Mesenteric fat pad (tissue), 1 donor: ENCODE data around the gene DBX1. TPM values are rescaled to one million over a fixed set of nuclear protein-coding genes. Genes with fewer than 3 reads are reported as not detected.
"Not testable (repeated sequence)": the region's sequence is repeated elsewhere in the genome, so short reads cannot be mapped to it uniquely, and the experiment has no call there.

Source experiments
- DNase-seq: peaks from one replicate; pipeline ENCODE4 v3.0.0-alpha.2; 2020; ENCODE audit warnings: low spot score
- total RNA-seq: library from RNA; stranded (reverse); fragmentation: NEBNext Ultra II Directional; extraction: Animal tissue kit (Norgen Biotek cat#: 25700); gene quantifications from one replicate; pipeline ENCODE4 v1.2.1, GENCODE V29; 2021
- donor health status: DM: yes; HTN: yes; CAD: no.

Gene DBX1
- total RNA-seq, 1 donor from 2014 or later = not detected

DNA sequence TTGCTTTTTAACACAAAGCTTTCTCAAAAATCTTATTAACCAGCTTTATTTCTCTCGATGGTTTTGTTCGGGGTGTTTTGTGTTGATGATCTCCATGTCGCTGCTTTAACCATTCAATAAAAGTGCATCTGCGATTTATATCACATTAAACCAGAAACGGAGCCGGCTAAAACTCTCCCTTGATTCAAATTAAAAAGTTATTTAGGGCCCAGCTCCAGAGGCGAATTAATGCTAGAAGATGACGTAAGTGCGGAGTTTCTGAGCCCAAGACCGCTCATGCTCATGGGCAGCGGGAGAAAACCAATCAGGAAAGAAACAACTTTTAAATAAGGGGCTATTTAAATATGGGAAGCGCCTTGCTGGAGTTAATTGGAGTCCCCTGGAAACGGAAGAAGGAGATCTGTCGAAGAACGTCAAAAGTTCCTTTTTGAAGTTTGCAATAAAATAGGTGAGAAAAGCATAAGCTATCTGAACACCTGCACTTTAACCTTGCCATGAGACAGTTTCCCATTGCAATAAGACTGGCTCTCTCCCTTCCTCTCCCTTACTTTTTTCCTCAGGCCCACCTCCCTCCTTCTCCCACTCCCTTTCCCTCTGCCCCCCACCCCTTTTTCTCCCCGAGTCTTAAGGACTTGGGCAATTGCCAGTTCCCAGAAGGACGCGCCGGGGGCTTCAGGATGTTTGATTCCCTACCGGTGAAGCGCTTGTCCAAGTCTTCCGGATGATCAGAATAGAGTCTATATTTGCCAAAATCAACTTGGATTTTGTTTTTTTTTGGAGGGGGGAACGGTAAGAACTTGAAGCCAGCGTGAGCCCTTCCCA is 1.9 kb upstream of the DBX1 start:
- DNase-seq = no peak

DNA sequence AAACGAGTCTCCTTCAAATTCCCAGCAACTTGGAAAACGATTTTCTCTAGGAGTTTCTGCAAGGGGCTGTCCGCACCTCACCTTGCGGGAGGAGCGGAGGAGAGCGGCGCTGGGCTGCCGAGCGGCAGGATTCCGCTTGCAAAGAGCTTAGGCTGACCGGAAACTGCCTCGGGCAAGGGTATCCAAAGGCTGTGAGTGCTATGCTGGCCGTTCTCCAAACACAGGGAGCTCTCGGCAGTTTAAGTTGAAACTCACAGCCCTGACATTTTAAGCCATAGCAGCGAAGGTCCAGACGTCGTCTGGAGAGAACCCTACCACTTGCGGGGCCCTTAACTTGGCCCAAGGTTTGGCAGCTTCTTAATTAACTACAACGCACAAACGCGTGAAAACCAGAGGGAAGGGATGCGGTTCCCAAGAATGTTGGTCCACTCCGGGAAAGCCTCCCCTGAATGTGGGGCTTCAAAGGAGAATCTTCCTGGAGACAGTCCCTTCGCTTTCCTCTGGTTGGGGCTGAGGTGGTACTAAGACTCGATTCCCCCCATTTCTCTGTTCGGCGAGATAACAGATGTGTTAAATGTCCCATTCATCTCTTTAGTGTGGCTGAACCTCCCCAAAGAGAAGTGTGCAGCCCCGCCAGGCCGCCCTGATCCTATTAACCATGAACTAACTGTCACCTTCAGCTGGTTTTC is 1.1 kb upstream of the DBX1 start:
- DNase-seq = no peak

DNA sequence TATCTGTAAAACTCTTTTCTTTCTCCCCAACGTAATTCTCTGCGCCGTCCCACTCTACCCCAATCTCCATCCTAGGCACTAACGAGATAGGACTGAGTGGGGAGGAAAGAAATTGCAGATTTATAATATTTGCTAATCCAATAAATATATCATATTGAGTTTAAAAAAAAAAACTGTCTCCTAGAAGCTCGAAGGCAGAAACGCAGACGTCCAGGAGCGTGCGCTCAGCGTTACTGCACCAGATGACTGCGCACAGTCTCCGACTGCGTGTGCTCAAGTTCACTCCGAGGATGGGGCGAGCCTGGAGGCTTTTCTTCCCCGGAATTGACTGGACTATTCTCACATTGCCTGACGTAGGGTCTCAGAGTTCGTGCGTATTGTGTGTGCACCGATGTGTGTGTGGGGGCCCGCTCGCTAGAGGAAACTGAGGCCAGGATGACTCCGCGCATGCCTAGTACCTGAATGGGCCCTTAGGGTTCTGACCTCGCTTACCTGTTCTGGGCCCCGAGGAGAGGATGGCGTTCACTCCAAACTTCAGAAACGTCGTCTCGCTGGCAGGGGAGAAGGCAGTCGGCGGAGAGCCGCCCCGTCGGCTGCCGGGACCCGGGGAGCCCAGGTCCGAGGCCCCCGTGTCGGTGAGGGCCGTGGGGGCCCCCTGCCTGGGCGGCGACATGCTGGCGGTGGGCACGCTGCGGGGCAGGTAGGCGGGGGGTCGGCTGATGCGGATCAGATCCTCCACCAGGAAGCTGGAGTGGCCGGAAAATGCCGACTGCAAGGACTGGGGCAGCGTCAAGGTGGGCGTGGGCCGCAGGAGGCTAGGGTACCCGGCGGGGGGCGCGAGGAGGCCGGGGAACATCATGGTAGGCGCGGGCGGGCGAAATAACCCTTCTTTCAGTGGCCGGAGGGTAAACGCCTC is 551 bp downstream of the DBX1 start:
- DNase-seq = no peak

DNA sequence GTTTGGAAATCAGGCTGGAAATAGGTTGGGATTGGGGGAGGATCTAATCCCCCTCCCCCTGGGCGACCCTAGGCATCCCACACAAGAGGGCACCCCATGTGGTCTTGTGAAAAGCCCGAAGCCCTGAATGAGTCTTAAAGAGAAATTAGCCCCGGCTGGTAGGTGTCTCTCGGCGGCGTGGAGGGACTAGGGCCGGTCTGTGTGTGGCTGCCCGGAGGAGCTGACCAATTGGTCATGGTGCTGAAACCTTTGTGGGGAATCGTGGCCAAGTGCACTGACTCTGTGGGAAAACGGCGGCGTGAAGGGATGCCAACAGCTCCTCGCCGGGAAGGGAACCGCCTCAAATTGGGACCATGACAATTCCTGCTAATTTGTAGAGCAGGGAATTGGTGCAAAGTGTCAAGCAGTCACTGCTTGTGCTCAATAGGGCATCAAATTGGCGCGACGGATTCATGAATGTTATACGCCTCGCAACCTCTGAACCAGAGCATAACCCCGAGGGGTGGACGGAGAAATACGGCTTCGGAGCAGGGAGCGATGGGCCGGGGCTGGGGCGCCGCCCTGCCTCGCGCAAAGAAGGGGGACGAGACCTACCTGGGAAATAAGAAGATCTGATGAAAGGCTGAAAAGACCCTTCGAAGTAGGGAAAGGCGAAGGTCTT is 1.5 kb downstream of the DBX1 start:
- no peak for DNase-seq

DNA sequence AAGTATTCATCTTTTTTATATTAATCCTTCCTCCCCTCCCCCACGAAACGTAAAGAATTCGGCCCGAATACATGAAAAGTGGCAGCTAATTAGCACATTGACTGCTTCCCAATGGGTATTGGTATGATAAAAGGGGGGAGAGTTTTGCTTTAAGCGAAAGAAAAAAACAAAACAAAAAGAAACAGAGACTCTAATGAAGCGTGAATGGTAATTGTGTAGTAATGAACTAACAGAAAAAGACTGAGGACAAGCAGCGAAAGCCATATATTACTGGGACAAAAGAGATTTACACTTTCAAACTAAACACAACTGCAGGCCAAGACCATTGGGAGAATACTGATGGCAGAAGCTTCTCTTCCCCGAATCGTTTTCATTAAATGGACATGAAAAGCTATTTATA is 2.5 kb downstream of the DBX1 start:
- no peak for DNase-seq

DNA sequence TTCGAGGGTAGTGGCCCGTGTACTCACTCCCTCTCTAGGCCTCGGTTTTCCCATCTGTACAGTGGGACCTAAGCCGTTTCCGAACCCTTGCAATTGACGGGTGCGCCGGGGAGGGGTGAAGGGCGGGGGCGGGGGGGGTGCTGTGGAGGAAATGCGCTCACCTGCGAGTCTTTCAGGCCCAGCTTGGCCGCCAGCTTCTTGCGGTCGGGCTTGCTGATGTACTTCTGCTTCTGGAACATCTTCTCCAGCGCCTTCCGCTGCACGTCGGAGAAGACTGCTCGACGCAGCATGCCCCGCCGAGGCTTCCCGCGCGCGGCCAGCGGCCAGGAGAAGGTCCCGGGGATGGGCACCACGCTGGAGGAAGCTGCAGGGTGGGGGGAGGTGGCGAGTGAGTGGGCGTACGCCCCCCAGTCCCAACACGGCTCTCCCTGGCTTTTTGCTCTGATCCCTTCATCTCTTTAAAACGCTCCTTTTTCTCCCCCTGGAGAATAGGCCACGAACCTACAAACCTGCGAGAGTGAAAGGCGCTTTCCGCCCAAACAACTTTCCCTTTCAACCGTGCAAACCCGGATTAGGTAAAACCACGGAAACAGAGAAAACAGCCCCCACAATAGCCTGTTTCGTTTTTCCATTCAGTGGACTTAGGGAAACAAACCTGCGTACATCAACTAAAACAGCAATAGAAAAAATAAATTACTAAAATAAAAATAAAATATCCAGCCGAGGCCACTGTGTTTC is 3.2 kb downstream of the DBX1 start:
- DNase-seq = no peak

DNA sequence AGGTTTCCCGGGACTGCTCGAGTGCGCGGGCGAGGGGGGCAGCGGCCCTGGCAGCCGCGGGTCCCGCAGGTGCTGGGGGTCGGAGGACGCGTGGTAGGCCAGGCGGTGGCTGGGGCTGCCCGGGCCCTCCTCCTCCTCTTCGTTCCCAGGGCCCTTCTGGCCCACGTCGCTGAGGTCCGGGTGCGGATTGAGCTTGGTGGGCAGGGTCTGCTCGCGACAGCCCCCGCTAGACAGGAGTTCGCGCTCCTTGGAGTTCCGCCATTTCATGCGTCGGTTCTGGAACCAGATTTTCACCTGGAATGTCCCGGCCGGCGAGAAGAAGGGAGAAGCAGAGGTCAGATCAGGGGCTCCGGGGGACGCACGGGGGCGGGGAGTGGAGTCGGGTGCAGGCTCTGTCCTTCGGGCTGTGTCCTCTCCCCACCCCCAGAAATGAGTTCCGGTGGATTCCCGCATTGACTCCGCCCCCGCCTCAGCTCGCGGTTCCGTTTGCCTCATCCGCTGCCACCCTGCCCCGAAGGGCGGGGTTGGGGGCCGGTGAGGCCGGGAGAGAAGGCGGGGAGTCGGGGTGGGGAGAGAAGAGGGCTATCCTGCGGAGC is 3.9 kb downstream of the DBX1 start:
- no peak for DNase-seq

DNA sequence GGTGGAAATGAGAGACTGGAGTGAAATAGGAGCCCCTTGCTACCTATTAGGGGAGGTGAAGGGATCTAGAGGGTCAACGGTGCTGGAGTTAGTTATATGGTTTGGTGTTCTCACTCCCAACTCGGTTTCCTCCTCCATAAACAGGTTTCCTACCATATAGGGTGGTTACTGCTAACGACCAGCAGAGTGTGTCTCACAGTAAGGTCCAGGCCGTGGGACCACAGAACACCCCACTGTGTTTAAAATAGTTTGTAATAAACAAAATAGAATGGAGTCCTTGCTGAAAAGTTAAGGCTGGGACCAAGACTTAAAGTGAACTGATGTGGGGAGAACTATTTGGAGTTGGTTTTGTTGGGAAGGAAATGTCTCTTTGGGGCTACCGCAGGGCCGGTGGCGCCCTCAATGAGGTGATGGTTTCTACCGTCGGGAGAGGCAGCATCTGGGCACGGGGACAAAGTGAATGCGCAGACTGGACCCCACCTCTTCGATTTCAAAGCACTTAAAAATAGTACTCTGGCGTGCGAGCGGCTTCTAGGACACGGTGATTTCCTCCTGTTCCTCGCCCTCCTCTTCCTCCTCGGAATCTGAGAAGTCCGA is 4.5 kb downstream of the DBX1 start:
- DNase-seq = no peak

DNA sequence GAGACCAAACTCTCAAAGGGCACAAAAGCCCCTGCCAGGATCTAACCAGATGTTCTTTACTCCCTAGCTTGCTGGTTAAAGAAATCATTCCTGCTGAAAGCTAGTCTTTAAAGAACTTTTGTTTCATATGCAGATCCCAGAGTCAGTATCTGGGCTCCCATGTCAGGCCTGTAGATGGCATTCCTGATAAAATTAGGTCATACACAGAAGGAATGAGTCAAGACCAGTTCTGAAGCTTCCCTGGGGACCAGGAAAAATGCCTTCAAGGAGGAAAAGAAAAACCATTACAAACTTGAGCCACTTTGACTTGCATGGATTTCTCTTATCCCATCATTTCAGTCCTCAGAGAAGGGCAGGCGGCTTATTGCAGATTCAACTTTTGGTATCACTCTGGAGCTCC is 5.9 kb downstream of the DBX1 start:
- DNase-seq = no peak

DNA sequence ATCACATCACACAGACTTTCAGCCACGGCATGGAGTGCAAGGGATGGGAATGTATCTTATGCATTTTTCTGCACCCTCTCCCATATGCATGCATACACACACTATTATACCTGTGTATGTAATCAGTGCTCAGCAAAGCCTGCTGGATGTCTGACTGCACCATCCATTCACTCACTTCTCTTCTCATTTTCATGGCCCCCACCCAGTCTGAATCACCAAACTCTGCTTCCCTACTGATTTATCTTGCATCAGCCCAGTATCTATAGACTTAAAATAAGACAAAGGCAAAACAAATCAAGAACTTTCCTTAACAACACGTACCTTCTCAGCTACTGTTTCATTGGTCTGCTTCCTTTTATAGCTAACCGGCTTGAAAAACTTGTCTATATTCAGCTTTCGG is 21.6 kb downstream of the DBX1 start:
- no peak for DNase-seq

DNA sequence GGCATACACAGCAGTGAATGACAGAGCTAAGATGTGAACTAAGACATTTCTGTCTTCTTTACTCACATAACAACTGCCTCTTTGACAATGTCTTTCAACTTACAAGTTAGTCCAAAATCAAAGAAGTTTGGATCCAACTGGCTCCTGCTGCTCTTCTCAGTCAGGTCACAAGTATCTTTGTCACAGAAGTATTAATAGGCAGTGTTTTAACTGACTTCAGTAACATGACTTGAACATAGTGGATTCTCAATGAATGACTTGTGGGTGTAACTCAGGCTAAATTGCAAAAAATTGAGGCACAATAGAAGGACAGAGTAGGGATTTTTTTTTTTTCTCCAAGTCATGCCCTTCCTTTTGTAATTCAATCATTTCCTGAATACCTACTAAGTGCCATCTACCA is 22.6 kb downstream of the DBX1 start:
- no peak for DNase-seq

DNA sequence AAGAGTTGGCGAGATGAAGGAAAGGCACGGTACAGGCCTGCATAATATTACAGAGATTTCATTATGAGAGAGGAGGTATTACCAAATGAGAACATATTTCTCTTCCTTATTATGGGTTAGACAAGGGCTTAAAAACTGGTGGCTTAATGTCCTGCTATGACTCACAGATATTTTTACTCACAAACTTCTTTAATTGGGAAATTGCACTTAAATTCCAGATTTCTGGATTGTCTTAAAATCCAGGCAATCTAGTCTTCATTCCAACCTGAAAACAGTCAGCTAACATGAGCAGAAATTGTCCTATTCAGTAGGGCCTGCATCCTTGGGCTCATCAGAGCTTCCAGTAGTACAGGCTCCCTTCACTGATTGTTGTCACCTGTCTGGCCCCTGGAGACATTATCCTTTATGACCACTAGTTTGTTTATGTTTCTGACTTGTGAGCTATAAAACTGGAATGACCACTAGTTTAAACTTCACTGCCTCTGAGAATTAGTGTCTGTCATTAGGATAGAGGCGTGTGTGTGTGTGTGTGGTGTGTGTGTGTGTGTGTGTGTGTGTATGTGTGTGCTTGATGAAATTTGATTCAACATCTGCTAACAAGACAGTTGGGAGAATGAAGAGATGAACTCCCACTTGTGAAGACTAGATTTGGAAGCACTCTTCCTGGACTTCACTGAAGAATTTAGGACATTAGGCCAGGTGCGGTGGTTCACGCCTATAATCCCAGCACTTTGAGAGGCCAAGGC is 25.1 kb downstream of the DBX1 start:
- DNase-seq = no peak

DNA sequence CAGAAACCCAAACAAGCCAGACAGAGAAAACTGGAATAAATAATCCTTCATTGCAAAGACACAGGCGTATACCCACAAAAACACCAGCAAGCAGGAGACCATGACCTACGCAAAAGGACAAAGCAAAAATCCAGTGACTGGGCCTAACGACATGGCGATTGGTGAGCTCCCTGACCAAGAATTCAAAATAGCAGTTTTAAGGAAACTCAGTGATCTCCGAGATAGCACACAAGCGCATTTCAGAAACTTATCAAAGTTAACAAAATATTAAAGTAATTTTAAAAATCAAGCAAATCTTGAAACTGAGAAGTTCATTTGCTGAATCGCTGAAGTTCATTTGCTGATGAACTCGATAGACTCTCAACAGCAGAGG is 27.6 kb downstream of the DBX1 start:
- no peak for DNase-seq

DNA sequence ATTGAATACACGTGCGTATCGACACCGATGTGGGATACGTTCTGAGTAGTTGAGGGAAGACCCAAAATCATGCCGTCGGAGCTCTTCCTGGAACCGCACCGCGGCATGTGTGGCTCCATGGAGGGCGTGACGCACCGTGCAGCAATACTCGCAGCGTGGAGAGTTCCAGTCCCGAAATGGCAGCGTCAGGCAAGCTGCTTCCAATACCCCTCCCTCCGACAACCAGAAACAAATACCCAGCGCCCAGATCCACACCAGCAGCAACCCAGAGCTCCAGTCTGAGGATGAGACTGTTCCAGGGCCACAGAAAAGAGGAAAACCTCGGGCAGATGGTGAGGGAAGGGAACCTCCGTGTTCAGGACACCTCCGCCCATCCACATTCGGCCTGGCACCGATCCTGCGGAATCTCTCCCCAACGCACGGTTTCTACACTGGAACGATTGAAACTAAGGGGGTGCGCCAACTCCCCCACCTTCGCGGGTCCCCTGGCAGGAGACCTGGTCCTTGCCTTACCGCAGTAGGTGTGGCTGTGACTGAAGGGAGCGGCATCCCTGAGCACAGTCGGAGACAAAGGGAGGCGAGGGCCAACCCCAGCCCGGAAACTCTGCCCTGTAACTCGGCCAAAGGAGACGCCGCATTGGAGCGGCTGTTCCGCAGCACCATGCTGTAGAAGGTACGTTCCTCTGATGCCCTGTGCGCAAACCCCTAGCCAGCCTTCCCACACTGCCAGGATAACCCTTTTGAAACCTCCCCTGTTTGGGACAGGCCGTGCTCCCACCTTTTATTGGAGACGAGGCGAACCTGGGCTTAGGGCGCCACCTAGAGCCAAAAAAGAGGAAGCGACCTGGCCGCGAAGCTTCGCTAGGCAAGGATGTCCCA is 28.2 kb downstream of the DBX1 start:
- DNase-seq = no peak

DNA sequence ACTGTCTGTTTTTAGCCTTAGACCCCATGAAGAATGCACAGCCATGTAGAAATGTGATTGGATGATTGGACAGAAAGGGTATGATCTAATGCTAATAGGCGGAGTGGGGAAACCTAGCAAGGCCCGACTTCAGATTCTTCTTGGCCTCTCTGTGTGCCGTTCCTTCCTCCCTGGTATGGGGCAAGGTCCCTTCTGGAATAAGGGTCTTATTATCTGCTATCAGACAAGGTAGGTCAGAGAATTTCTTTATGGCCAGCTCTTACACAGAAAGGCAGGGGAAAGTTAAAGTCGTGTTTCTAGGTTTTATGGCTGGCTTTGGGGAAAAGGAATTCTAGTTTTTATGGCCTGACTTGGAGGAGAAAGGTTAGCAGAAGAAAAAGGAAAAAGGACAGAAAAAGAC is 30.6 kb downstream of the DBX1 start:
- DNase-seq = no peak

DNA sequence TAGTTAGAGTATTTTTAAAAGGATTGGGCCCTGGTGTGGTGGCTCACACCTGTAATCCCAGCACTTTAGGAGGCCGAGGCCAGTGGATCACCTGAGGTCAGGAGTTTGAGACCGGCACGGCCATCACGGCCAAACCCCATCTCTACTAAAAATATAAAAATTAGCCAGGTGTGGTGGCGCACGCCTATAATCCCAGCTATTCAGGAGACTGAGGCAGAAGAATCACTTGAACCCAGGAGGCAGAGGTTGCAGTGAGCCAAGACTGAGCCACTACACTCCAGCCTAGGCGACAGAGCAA is 31.8 kb downstream of the DBX1 start:
- not testable (repeated sequence) for DNase-seq

DNA sequence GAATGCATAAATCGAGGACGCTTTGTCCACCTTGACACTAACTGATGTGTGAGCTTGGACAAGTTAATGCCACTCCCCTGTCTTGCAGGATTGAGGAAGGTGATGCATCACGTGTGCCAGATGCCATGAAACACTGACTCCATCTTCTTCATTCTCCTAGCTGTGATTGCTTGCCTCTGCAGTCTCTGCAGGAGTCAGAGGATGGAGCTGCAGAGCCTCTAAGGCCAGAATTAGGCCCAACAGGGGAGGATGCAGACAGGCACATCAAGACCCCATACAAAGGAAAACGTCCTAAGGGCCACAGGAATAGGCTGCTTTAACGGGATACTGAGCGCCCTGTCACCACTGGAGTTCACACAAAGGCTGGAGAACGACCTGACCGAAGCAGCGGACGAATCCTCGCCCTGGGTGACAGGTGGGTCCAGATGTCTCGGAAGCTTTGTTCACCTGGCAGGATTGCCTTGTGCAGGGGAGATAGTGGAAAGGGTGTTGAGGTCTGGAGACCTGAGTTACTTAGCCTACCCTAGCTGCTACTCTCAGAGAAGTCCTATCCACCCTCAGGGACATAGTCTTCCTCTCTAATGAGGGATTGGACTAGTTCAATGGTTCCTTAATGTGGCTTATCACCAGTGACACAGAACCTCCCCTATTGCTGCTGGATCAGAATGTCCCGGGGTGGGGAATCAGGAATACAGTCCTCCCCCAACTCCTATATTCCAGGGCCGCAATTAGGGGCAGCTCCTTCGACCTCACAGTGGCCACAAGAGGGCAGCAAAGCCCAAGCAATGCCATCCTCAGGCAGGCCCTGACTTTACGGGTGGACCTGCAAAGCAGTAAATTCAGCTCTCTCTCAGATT is 32.4 kb downstream of the DBX1 start:
- DNase-seq = no peak
